Activated CD8-positive, alpha-beta memory T cell treated with anti-CD3 and anti-CD28 coated beads for 1 hour (primary cell): Measurements from ENCODE around the gene SMCO4.
"Not testable (repeated sequence)": the region's sequence is repeated elsewhere in the genome, so short reads cannot be mapped to it uniquely, and the experiment has no call there.

ENCODE experiments used
- DNase-seq, 2 donors: peaks; one replicate each; pipeline ENCODE4 v3.0.0-alpha.2; 2020; ENCODE audit warnings: low read depth in 1 of 2; ENCODE audit errors: extremely low read depth in 1 of 2

Gene SMCO4, protein sequence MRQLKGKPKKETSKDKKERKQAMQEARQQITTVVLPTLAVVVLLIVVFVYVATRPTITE

DNA sequence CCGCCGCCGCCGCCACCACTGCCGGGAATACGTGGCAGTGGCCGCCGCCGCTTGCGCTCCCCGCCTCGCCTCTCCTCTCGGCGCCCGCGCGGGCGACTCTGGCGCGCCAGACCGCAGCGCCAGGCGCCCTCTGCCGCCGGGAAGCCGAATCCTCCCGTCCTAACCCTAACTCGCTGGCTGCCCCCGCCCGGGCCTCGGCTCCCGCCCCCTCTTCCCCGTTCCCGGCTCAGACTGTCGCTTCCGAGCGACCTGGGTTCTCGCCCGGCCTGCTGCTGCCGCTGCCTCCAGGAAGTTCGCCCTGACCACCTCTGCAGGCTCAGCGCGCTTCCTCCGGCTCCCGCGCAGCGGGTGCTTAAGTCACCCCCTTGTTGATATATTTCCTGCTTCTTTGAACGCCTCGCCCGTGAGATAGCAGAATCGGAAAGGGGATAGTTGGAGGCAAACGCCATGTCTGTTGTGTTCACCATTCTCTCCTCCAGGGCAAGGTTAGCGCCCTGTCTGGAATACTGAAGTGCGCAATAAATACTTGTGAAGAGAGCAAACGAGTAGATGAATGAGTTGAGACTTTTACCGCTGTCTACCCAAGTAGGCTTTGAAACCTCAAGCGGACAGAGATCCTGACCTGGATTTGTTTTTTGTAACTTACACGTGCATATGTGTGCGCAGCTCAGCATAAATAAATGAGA, at the start of gene SMCO4:
TSS of gene SMCO4 (minus strand) at position 100 of the 686 bp plus-strand sequence. CDS start 64,202 bp downstream, outside the sequence.
- DNase-seq = peak; percentile 22 to 46

DNA sequence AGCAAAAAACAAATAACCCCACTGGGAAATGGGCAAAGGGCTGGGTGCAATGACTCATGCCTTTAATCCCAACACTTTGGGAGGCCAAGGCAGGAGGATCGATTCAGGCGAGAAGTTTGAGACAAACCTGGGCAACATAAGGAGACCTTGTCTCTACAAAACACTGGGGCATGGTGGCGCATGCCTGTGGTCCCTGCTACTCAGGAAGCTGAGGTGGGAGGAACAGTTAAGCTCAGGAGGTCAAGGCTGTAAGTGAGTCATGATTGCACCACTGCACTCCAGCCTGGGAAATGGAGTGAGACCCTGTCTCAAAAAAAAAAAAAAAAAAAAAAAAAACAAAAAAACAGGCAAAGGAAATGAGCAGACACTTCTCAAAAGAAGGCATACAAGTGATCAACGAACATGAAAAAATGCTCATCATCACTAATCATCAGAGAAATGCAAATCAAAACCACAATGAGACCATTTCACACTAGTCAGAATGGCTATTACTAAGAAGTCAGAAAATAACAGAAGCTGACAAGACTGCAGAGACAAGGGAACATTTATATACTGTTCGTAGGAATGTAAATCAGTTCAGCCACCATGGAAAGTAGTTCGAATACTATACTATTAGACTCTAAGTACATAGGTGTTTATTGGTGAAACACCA, 48.2 kb upstream of the SMCO4 start:
- DNase-seq = no peak

DNA sequence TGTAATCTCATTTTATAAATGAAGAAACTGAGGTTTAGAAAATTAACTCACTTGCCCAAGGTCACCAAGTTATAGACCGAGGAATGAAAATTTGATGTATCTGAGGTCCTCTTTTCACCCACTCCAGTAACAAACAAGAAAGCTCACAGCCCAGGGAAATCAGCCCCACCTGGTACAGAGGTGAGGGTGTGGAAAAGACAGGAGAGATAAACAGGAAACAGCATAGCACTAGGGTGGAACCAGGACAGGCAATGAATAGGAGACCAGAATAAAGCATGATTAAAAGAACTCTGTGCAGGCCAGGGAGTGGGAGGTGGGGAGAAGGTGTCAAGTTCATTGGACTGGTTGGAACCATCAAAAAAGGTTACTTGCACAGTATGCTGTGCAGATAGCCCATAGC, 46.2 kb upstream of the SMCO4 start:
- no peak for DNase-seq

DNA sequence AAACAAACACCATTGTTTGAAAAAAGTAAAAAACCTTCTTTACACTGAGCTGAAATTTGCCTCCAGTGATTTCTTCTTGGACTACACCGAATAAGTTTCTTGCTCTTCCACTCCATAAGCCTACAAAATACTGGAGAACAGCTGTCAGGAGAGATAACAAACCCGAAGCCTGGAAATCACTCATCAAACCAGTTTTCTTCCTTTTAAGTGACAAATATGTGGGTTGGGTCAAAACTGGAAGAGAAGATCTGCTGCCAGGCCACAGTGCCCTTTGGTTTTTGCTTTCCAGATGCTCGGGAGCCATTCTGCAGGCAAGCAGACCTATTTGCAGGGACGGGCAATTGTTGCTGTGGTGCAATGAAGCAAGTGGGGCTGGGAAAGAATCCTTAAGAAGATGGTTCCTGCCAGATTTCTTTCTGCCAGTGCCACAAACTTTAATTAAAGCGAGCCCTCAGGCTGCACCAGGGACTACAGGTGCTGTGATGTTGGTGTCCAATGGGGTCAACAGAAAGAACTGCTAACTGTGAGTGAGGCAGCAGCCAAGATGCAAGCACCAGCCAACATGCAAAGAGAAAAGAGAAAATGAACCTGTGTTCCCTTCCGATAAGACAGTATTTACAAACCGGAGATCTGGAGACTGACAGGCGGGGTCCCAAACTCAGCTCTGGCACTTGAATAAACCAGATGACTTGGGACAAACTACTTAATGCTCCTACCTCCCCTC, 44.8 kb upstream of the SMCO4 start:
- DNase-seq = no peak

DNA sequence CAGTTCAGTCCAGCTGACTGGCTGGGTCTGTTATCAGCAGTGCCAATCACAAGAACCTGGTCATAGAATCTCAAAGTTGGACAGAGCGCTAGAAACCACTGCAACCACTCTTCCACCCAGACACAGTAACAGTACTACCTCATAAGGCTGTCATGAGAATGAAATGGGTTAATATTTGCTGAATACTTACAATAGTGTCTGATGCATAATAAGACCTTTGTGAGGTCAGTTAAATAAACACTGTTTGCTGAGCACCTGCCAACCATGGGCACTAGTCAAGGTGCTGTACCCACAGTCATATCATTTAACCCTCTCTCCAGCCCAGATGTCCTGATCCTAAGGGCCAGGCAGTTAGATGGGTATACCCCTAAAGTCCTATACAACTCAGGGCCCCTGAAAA, 44.2 kb upstream of the SMCO4 start:
- not testable (repeated sequence) for DNase-seq

DNA sequence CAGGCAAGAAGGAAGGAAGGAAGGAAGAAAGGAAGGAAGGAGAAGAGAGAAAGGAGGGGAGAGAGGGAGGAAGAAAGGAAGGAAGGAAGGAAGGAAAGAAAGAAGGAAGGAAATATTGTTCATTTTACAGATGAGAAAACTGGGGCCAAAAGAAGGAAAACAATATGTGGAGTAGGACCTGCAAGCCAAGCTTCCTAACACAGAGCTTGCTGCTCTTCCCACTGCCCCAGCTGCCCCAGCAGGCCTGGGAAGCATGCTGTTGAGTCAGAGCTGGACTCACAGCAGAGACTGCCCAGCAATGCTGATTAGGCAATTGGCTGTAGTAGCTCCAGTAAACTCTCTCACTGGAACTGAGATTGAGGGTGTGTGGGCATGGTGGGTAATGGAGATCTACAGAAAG, 42.6 kb upstream of the SMCO4 start:
- no peak for DNase-seq

DNA sequence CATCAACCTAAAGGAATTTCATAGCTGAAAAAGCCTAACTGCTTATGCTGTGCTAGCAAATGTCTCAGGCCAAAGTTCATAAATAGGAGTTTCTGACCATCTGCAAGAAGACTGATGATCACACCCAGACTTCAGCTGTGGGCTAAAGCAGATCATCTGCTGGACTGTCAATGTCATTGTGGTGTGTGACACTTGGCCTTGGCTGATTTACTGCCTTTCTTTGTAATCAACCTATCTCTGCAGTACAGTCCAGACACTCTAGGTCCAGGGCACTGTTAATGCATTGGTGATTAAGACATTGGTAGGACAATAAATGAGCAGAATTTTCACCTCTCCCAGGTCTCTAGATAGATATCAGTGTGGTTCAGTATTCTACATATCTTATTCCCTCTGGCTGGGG, 40.3 kb upstream of the SMCO4 start:
- DNase-seq = no peak

DNA sequence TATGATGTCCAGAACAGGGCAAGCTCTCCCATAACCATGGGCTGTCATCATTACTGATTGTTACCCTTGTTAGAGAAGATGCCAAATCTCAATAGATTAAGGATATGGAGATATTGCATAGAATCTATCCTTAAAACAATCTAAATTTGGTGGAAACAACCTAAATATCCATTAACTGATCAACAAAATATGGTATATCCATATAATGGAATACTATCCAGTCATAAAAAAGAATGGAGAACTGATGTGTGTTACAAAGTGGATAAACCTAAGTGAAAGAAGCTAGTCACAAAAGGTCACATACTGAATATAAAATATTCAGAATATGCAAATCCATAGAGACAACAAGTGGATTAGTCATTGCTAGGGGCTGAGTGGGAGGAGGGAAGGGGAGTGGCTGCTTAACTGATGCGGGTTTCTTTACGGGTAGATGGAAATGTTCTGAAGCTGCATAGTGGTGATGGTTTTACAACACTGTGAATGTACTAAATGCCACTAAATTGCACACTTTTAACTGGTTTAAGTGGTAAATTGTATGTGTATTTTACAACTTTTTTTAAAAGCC, 36.1 kb upstream of the SMCO4 start:
- no peak for DNase-seq

DNA sequence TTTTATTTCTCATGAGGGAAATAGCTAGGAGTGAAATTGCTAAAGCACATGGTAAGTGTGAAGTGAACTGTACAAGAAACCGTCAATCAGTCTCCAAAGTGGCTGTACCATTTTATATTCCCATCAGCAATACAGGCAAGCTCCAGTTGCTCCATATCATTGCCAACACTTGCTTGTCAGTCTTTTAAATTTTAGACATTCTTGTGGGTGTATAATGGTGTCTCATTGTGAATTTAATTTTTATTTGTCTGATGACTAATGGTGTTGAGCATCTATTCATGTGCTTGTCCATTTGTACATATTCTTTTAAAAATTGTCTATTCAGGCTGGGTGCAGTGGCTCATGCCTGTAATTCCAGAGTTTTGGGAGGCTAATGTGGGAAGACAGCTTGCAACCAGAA, 34.1 kb upstream of the SMCO4 start:
- no peak for DNase-seq

DNA sequence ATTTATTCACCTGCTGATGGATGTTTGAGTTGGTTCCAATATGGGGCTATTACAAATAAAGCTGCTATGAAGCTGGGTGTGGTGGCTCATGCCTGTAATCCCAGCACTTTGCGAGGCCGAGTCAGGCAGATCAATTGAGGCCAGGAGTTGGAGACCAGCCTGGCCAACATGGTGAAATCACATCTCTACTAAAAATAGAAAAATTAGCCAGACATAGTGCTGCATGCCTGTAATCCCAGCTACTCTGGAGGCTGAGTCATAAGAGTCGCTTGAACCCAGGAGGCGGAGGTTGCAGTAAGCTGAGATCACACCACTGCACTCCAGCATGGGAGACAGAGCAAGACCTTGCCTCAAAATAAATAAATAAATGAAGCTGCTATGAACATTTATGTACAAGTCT, 33.7 kb upstream of the SMCO4 start:
- not testable (repeated sequence) for DNase-seq

DNA sequence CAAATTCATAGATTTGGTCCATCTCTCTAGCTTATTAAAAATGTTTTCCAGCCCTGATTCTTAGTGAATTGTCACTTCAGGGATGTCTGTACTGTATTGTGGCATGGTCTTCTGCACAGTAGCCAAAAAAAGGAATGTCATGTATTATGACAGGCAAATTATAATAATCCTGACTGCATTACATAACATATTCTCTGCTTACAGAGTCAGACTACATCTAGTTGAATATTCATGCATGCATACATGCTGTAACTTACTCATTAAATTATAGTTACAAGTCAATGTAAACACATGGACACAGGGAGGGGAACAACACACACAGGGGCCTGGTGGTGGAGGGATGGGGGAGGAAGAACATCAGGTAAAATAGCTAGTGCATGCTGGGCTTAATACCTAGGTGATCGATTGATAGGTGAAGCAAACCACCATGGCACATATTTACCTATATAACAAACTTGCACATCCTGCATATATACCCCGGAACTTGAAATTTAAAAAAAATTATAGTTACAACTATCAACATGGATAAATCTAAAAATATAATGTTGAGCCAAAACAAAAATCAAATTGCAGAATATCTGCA, 31.5 kb upstream of the SMCO4 start:
- no peak for DNase-seq

DNA sequence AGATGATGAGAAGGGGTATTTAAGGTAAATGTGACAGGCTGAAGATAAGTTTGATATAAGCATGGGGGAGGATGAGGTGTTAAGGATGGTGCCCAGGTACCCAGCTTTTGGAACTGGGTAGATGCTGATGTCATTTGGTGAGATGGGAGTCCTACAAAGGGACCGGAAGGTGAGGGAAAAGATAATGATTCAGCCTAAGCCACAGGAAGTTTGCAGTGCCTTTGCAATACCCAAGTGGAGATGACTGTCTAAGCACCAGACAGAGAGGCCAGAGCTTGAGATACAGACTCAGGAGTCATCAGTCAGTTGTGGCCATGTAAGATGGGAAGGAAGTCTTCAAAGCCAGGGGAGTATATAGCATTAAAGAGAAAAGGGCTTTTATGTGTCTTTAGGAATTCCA, 30.0 kb upstream of the SMCO4 start:
- no peak for DNase-seq

DNA sequence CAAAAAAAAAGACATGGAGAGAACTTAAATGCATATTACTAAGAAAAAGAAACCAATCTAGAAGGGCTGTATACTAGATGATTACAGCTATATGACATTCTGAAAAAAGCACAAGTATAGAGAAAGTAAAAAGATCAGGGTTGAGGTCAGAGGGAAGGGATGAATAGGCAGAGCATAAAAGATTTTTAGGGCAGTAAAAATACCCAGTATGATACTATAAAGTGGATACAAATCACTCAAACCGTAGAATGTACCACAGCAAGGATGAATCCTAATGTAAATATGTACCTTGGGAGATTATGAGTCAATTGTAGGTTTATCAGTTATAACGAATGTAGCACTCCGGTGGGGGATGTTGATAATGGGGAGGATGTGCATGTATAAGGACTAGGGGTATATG, 29.4 kb upstream of the SMCO4 start:
- DNase-seq = no peak

DNA sequence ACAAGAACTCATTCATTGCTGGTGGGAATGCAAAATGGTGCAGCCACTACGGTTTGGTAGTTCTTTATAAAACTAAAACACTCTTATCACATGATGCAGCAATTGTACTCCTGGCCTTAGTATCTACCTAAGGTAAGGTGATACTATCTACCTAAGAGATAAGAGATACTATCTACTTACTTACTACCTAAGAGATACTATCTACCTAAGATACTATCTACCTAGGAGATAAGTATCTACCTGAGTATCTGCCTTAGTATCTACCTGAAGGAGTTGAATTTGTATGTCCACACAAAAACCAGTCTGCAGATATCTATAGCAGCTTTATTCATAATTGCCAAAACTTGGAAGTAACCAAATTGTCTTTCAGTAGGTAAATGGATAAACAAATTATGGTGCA, 29.0 kb upstream of the SMCO4 start:
- DNase-seq = no peak

DNA sequence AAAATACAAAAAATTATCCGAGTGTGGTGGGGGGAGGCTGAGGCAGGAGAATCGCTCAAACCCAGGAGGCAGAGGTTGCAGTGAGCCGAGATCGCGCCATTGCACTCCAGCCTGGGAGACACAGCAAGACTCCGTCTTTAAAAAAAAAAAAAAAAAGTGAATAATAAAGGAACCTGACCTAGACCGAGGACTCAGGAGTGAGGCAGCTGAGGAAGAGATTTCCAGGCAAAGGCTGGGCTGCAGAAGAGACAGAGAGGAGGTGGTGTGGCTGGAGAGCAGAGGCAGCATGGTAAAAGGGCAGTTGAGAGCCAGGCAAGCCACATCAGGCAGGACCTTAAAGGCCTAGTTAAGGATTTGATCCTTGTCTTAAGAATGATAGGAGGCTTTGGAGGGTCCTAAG, 28.4 kb upstream of the SMCO4 start:
- no peak for DNase-seq

DNA sequence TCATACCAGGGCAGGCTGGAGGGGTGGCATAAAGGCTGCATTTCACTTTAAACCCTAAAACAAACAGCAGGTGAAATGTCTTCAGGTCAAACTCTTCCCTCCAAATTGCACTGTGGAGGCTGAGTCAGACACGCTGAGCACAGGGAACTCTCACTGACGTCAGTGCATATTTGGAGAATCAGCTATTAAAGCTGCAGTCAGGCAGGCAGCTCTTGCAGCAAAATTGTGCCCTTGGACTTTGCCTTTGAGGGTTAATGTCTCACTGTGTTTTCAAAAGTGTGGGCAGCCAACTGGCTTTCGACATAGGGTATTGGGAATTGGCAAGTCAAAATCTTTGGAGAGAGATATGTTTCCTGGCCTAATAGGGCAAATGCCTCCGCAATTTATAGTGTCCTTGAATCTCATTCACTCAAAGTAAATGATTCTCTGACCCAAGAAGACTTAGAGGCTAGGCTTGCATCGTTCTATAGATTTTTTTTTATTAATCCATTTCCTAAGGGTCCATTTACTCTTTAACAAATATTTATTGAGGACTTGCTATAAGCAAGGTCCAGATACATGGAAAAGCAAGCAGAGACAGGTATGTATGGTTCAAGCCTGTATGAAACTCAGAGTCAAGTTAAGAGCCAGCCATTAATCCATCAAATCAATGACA, 27.7 kb upstream of the SMCO4 start:
- DNase-seq = no peak

DNA sequence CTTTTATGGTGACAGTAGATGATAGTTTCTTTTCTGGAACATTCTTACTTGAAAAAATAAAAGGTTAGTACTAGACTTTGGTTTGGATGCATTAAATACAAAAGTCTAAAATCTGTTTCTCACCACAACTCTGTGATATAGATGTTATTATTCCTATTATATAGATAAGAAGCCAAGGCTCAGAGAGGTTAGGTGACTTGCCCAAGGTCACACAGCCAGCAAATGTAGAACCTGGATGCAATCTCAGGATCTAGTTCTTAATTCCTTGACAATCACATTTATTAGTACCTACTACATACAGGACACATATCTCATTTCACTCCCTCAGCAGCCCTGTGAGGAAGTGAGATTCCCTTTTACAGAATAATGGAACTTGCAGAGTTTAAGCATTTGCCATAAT, 26.3 kb upstream of the SMCO4 start:
- no peak for DNase-seq

DNA sequence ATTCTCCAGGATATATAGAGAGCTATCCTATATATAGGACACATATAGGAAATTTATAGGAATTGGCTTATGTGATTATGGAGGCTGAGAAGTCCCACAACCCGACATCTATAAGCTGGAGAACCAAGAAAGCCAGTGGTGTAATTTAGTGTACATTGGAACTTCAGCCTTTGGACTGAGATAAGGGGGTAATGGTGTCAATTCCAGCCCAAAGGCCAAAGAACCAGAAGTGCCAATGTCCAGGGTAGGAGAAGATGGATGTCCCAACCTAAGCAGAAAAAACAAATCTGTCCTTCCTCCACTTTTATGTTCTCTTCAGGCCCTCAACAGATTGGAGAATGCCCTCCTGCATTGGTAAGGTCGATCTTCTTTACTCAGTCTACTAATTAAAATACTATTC, 25.5 kb upstream of the SMCO4 start:
- no peak for DNase-seq

DNA sequence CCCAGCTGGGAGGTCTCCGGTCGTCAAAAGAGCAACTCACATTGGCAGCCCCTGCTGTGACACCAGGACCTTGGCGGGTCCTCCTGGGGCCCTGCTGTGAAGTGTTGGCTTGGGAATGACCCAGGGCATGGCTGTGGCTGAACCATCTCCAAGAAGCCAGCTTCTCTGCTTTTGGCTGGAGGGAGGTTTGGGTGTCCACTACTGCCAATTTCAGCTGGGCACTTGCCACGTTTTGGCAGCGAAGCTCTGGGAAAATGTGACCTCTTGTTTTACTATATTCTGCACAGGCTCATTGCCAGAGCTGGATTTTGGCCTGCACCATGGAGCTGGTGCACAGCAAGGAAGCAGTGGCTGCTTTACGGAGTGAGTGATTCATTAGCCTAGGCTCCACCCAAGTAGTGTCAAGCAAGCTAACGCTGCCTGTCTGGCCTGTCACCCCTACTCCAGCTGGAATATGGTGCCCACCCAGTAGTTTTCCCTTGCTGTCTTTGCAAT, 24.3 kb upstream of the SMCO4 start:
- DNase-seq = no peak

DNA sequence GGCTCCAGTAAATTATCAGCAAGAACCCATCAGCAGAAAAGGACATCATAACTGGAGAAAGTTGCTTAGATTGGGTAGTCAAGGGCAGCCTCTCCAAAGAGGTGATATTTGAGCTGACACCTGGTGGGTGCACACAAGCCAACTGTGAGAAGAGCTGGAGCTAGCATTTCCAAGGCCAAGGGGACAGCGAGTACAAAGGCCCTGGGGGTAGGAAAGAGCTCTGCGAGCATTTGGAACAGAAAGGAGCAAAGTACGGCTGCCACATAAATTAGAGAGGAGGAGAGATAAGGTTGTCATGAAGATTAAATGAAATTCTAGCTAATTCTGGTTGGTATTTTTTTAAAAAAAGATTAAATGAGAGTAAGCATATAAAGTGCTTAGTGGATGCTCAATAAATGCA, 21.7 kb upstream of the SMCO4 start:
- DNase-seq = no peak

DNA sequence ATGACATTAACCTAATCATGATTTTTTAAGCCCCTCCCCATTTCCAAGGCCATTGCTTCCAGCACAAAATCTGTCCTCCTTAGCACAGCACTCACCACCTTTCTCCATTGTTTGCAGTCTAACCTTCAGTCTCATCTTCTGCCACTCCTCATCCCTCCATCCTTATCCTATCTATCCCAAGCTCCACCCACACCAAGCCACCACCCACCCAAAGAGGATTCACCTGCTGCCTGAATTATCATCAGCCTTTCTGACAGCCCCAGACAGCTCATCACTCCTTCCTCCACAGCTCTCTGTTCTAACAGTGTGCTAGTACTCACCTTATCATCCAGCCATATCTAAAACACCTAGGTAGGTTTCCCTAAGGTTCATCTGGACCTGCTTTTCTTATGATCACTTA, 20.7 kb upstream of the SMCO4 start:
- DNase-seq = no peak
